ENCODE measurements around the gene PITPNC1.

DNA sequence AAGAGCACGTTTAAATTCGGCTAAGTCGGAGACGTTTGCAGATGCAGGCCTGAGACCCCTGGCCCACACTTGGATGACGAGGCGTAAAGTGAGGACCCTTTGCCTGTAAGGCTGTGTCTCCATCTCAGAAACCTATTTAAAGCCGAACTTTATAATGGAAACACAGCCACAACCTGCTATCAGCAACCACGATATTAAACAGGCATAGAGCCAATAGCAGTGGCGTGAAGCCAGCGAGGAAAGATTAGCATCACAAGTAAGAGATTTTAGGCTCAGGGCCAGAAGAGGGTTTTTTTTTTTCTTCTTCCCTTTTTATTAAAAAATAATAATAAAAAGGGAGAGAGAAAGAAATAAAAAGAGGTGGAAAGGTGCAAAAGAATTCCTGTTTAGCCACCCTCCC lies 229.4 kb downstream of the PITPNC1 start:
- TF ChIP-seq POLR2AphosphoS5 (IDR thresholded peaks at IDR 0.05), result no peak
- TF ChIP-seq, protein P1, sequence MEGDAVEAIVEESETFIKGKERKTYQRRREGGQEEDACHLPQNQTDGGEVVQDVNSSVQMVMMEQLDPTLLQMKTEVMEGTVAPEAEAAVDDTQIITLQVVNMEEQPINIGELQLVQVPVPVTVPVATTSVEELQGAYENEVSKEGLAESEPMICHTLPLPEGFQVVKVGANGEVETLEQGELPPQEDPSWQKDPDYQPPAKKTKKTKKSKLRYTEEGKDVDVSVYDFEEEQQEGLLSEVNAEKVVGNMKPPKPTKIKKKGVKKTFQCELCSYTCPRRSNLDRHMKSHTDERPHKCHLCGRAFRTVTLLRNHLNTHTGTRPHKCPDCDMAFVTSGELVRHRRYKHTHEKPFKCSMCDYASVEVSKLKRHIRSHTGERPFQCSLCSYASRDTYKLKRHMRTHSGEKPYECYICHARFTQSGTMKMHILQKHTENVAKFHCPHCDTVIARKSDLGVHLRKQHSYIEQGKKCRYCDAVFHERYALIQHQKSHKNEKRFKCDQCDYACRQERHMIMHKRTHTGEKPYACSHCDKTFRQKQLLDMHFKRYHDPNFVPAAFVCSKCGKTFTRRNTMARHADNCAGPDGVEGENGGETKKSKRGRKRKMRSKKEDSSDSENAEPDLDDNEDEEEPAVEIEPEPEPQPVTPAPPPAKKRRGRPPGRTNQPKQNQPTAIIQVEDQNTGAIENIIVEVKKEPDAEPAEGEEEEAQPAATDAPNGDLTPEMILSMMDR (IDR thresholded peaks at IDR 0.05), result no peak

Measured in esophagus muscularis mucosa (tissue), 3 donors.